Stomach smooth muscle (tissue), 2 donors: ENCODE measurements around the gene SMAD7.

Source experiments
- H3K27ac ChIP-seq: one replicate; pipeline ENCODE4 v1.7.0; 2013; ENCODE audit warnings: mild to moderate bottlenecking, low read length, inconsistent platforms
- H3K27me3 ChIP-seq, 2 donors: one replicate each; pipeline ENCODE4 v1.7.0; 2013; ENCODE audit warnings: low read length in 2 of 2; ENCODE audit not compliant: insufficient read depth in 2 of 2, control insufficient read depth in 1 of 2
- H3K36me3 ChIP-seq, 2 donors: one replicate each; pipeline ENCODE4 v1.7.0; 2013; ENCODE audit warnings: low read length in 2 of 2; ENCODE audit not compliant: control insufficient read depth in 2 of 2, insufficient read depth in 2 of 2
- H3K4me1 ChIP-seq: one replicate; pipeline ENCODE4 v1.7.0; 2013; ENCODE audit warnings: low read length; ENCODE audit not compliant: control insufficient read depth, insufficient read depth
- H3K4me3 ChIP-seq, 2 donors: one replicate each; pipeline ENCODE4 v1.7.0; 2013; ENCODE audit warnings: low read length in 2 of 2
- H3K9ac ChIP-seq, 2 donors: one replicate each; pipeline ENCODE4 v1.7.0; 2013; ENCODE audit warnings: low read length in 2 of 2, mild to moderate bottlenecking in 1 of 2
- H3K9me3 ChIP-seq, 2 donors: one replicate each; pipeline ENCODE4 v1.7.0; 2013; ENCODE audit warnings: low read length in 2 of 2; ENCODE audit not compliant: control insufficient read depth in 2 of 2
- donor health status: healthy.
- donor health status: Pancreatic carcinoma.

The SMAD7 gene

GRCh38 chr18:48884306-48884705, 66.5 kb downstream of the SMAD7 start:
- Histone ChIP-seq H3K9ac (no peak overlapping the region), H3K9me3 (no peaks in the 10 kb centered on the region), H3K27ac (no peak overlapping the region), H3K36me3 (no peaks in the 10 kb centered on the region), H3K27me3 (no peaks in the 10 kb centered on the region), H3K4me1 (peaks cover 4% of the 10 kb centered on the region), H3K4me3 (no peak overlapping the region)

DNA sequence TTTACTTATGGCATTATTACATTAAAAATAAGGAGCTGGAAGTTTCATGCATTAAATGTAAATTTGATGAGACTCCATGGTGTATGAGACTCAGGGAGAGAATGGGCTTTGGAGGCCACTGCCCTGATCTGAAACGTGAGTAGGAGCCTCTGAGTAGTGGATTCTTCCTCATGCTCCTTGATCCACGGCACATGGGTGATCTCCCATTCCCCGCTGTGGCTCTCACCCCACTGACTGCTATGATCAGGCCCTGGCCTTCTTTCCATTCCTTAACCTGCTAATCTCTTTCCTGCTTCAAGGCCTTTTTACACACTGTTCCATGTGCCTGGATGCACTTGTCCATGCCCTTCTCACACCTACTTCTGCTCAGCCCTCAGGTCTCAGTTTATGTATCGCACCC, 68.4 kb downstream of the SMAD7 start:
- Histone ChIP-seq H3K27ac (no peak overlapping the region), H3K36me3 (no peaks in the 10 kb centered on the region), H3K9ac (no peak overlapping the region)

DNA sequence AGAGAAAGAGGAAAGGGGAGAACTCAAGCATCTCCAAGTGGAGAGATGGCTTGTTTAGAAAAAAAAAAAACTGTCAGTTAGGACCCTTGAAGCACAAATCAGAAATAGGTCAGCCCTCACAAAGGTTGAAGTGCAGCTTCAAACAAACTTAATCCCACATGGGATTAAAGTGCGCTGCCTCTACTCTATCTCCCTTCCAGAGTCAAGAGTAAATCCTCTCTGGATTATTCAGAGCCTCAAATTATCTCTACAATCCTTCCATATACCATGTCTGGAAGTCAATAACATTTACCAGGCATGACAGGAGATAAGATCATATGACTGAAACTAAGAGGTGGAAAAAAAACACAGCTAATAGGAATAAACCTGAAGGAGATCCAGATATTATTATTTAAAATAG, 69.8 kb downstream of the SMAD7 start:
- no peak overlapping the region for H3K9ac ChIP-seq
- no peaks in the 10 kb centered on the region for H3K27me3 ChIP-seq
- no peaks in the 10 kb centered on the region for H3K9me3 ChIP-seq
- H3K27ac ChIP-seq = no peak overlapping the region
- H3K4me1 ChIP-seq = no peaks in the 10 kb centered on the region
- H3K36me3 ChIP-seq = no peaks in the 10 kb centered on the region
- no peak overlapping the region for H3K4me3 ChIP-seq

More for the DNA sequence above, 68.4 kb downstream of the SMAD7 start:
- H3K4me1 ChIP-seq = no peaks in the 10 kb centered on the region
- no peak overlapping the region for H3K4me3 ChIP-seq
- no peaks in the 10 kb centered on the region for H3K9me3 ChIP-seq
- H3K27me3 ChIP-seq = no peaks in the 10 kb centered on the region

- Histone ChIP-seq H3K9ac (no peak overlapping the region), H3K4me3 (no peak overlapping the region), H3K9me3 (no peaks in the 10 kb centered on the region), H3K27ac (no peak overlapping the region), H3K27me3 (no peaks in the 10 kb centered on the region), H3K36me3 (no peaks in the 10 kb centered on the region), H3K4me1 (no peaks in the 10 kb centered on the region)
Observed at GRCh38 chr18:48879008-48879431, 71.7 kb downstream of the SMAD7 start.

GRCh38 chr18:48878471-48878870, 72.3 kb downstream of the SMAD7 start:
- H3K9me3 ChIP-seq = no peaks in the 10 kb centered on the region
- H3K36me3 ChIP-seq = no peaks in the 10 kb centered on the region
- no peaks in the 10 kb centered on the region for H3K27me3 ChIP-seq
- no peaks in the 10 kb centered on the region for H3K4me1 ChIP-seq
- H3K9ac ChIP-seq = no peak overlapping the region
- no peak overlapping the region for H3K27ac ChIP-seq
- H3K4me3 ChIP-seq = no peak overlapping the region

DNA sequence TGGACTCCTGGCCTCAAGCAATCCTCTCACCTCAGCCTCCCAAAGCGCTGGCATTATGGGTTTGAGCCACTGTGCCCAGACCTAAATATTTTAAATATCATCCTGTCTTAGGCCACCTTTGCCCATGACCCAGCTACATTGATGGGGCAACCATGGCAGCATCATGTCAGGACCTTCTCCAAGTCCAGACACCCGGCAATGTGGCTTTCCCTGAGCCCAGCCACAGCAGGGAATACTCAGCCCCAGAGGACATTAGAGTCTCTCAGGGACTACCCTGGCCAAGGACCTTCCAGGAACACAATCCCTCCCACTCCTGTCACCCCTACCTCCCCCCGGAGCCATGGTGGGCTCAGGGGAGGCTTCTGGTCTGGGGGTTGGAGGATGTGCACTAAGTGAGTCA, 72.8 kb downstream of the SMAD7 start:
- no peaks in the 10 kb centered on the region for H3K4me1 ChIP-seq
- H3K27ac ChIP-seq = no peak overlapping the region
- no peaks in the 10 kb centered on the region for H3K27me3 ChIP-seq
- no peaks in the 10 kb centered on the region for H3K9me3 ChIP-seq
- H3K9ac ChIP-seq = no peak overlapping the region
- no peak overlapping the region for H3K4me3 ChIP-seq
- H3K36me3 ChIP-seq = no peaks in the 10 kb centered on the region

GRCh38 chr18:48876590-48876989, 74.2 kb downstream of the SMAD7 start:
- no peaks in the 10 kb centered on the region for H3K9me3 ChIP-seq
- no peaks in the 10 kb centered on the region for H3K36me3 ChIP-seq
- no peaks in the 10 kb centered on the region for H3K4me1 ChIP-seq
- no peak overlapping the region for H3K9ac ChIP-seq
- H3K4me3 ChIP-seq = no peak overlapping the region
- no peaks in the 10 kb centered on the region for H3K27me3 ChIP-seq
- H3K27ac ChIP-seq = no peak overlapping the region

DNA sequence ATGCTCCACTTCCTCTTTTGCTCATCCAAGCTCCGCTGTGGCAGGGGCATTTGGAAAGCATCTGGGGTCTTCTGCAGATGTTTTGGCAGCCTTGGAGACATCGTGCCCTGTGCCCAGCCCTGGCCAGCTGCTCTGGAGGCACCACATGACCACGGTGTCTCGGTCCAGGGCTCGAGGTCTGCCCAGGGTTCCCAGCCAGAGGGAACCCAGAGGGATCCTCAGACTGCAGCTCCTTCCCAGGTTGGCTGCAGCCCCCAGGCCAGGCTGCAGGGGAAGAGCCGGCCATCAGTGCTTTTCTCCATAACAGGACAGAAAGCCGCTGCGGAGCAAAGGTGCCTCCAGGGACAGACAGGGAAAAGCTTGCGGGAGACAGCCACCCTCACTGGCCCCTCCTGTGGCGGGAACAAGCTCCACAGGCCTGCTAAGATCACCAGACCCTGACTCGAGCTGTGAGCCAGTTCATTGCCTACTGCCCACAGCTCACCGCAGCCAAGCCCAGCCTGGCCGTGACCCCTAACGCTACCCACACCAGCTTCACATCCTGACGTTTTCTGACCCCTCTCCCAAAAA, 74.7 kb downstream of the SMAD7 start:
- Histone ChIP-seq H3K27ac (no peak overlapping the region), H3K27me3 (no peaks in the 10 kb centered on the region), H3K4me3 (no peak overlapping the region), H3K4me1 (no peaks in the 10 kb centered on the region), H3K36me3 (no peaks in the 10 kb centered on the region), H3K9me3 (no peaks in the 10 kb centered on the region), H3K9ac (no peak overlapping the region)

- Histone ChIP-seq H3K4me3 (no peak overlapping the region), H3K9ac (no peak overlapping the region), H3K27me3 (no peaks in the 10 kb centered on the region), H3K4me1 (no peaks in the 10 kb centered on the region), H3K9me3 (no peaks in the 10 kb centered on the region), H3K36me3 (no peaks in the 10 kb centered on the region), H3K27ac (no peak overlapping the region)
Observed at GRCh38 chr18:48875314-48875941, 75.3 kb downstream of the SMAD7 start.

DNA sequence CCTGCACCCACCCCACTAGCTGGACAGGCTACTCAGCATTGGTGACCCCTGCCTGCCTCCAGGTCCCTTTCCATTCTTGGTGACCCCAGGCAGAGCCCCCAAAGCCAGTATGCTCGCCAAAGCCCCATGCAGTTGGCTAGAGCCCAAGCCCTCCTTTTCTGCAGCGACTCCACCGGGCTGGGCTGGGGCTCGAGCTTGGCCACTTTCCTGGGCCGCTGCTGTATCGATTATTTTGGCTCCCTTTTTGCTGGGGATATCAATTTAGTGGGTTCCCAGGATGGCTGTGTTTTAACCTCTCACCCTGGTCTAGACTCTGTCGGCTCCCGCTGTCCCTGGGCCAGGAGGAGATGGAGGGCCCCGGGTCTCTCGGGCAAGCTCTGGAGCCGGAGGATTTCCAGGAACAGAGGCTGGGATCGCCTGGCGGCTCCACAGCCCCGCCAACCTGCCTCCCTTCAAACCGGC, 76.0 kb downstream of the SMAD7 start:
- H3K4me1 ChIP-seq = no peaks in the 10 kb centered on the region
- no peaks in the 10 kb centered on the region for H3K27me3 ChIP-seq
- no peak overlapping the region for H3K27ac ChIP-seq
- no peak overlapping the region for H3K9ac ChIP-seq
- no peak overlapping the region for H3K4me3 ChIP-seq
- no peaks in the 10 kb centered on the region for H3K9me3 ChIP-seq
- H3K36me3 ChIP-seq = no peaks in the 10 kb centered on the region

DNA sequence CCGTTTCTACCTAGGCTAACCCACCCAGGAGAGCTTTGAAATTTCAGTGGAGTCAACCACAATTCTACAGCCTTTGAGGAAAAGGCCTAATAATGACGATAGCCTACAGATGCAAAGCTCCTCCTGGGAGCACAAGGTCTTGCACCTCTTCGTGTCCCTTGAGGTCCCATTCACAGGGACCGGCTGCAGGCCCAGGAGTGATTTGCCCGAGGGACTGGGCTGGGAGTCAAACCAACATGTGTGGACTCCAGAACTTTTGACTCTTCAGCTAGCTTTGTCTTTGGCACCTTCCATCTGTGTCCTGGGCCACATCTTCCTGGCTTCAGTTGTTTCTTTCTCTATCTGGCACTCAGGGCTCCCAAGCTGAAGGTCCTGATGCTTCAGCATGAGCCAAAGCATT, 76.5 kb downstream of the SMAD7 start:
- H3K9ac ChIP-seq = no peak overlapping the region
- H3K4me3 ChIP-seq = no peak overlapping the region
- H3K36me3 ChIP-seq = no peaks in the 10 kb centered on the region
- no peaks in the 10 kb centered on the region for H3K27me3 ChIP-seq
- H3K27ac ChIP-seq = no peak overlapping the region
- no peaks in the 10 kb centered on the region for H3K4me1 ChIP-seq
- no peaks in the 10 kb centered on the region for H3K9me3 ChIP-seq
